PC-9 (cell line): ENCODE data around the gene ENTREP3. TPM values are rescaled to one million over a fixed set of nuclear protein-coding genes. Genes with fewer than 3 reads are reported as not detected.
"Not testable (repeated sequence)": the region's sequence is repeated elsewhere in the genome, so short reads cannot be mapped to it uniquely, and the experiment has no call there.

ENCODE experiments used
- BruUV-seq: library from RNA; stranded (reverse); fragments of 400-500 nt; replicated peaks from 2 replicates; lab custom pipeline; 2021; lab: Mats Ljungman, UMichigan
- CTCF ChIA-PET: fragments of 300-600 bp; sonication (Branson Sonifier 250); formaldehyde crosslinking; loops from one replicate; lab custom pipeline; 2022; ENCODE audit warnings: antibody characterized with exemption; lab: Charles Lee
- POLR2A ChIA-PET: fragments of 300-600 bp; sonication (Branson Sonifier 250); formaldehyde crosslinking; loops from one replicate; lab custom pipeline; 2022; ENCODE audit warnings: antibody characterized with exemption; ENCODE audit not compliant: unreplicated experiment; lab: Charles Lee
- DNase-seq, 2 experiments: peaks; one replicate each; pipeline versions ENCODE4 v3.0.0 to v3.0.0-alpha.2; 2015 to 2022; ENCODE audit warnings: mixed read lengths in 1 of 2
- H2AFZ ChIP-seq: fragments of 200-600 bp; sonication (generic); 2 replicates; pipeline ENCODE4 v1.8.1; 2017; ENCODE audit warnings: antibody characterized with exemption
- H3F3A ChIP-seq: fragments of 200-600 bp; sonication (generic); 2 replicates; pipeline ENCODE4 v1.8.1; 2017; ENCODE audit warnings: antibody characterized with exemption, mild to moderate bottlenecking, low read depth; ENCODE audit not compliant: insufficient read depth
- H3K27ac ChIP-seq: fragments of 200-600 bp; sonication (generic); 2 replicates; pipeline ENCODE4 v1.6.1; 2016; ENCODE audit warnings: mixed run types
- H3K27me3 ChIP-seq: fragments of 200-600 bp; sonication (generic); 2 replicates; pipeline ENCODE4 v1.6.1; 2016; ENCODE audit warnings: low read depth, mixed run types; ENCODE audit not compliant: insufficient read depth
- H3K36me3 ChIP-seq: fragments of 200-600 bp; sonication (generic); 2 replicates; pipeline ENCODE4 v1.6.1; 2016; ENCODE audit warnings: low read depth, mixed run types
- H3K4me1 ChIP-seq: fragments of 200-600 bp; sonication (generic); replicated peaks from 2 replicates; pipeline ENCODE4 v1.6.1; 2016; ENCODE audit warnings: mixed run types; ENCODE audit not compliant: insufficient read depth
- H3K4me2 ChIP-seq: fragments of 200-600 bp; sonication (generic); 2 replicates; pipeline ENCODE4 v1.6.1; 2017; ENCODE audit warnings: mixed run types
- H3K4me3 ChIP-seq: fragments of 200-600 bp; sonication (generic); 2 replicates; pipeline ENCODE4 v1.6.1; 2016; ENCODE audit warnings: mixed run types
- H3K79me2 ChIP-seq: fragments of 200-600 bp; sonication (generic); 2 replicates; pipeline ENCODE4 v1.6.1; 2017; ENCODE audit warnings: low read depth, mixed run types
- H3K9me2 ChIP-seq: fragments of 200-600 bp; sonication (generic); 2 replicates; pipeline ENCODE4 v1.8.1; 2017; ENCODE audit warnings: mild to moderate bottlenecking; ENCODE audit not compliant: insufficient read depth
- H3K9me3 ChIP-seq: fragments of 200-600 bp; sonication (generic); 2 replicates; pipeline ENCODE4 v1.8.1; 2016; ENCODE audit warnings: low read depth; ENCODE audit not compliant: insufficient read depth
- H4K20me1 ChIP-seq: fragments of 200-600 bp; sonication (generic); 2 replicates; pipeline ENCODE4 v1.8.1; 2017; ENCODE audit not compliant: insufficient read depth
- EZH2 ChIP-seq: fragments of 200-600 bp; sonication (generic); IDR thresholded peaks from 2 replicates; pipeline ENCODE4 v1.8.0; 2017; ENCODE audit warnings: antibody characterized with exemption, low read depth
- intact Hi-C: fragments of 100-400 bp; cut with micrococcal nuclease; formaldehyde crosslinking; loops from one replicate; pipeline ENCODE4 v1.10.0; 2022; ENCODE audit not compliant: unreplicated experiment
- total RNA-seq: library from RNA; stranded (reverse); gene quantifications from 2 replicates; pipeline ENCODE4 v1.2.3, GENCODE V29; 2021
- TF ChIP-seq, protein P1 (sequence below): fragments of 200-600 bp; sonication (generic); conservative IDR thresholded peaks from 2 replicates; pipeline ENCODE4 v1.6.1; 2017; ENCODE audit warnings: mixed run types, antibody characterized with exemption, mild to moderate bottlenecking, moderate library complexity

The ENTREP3 gene
- total RNA-seq, 1 experiment from 2014 or later = 56.9 TPM

DNA sequence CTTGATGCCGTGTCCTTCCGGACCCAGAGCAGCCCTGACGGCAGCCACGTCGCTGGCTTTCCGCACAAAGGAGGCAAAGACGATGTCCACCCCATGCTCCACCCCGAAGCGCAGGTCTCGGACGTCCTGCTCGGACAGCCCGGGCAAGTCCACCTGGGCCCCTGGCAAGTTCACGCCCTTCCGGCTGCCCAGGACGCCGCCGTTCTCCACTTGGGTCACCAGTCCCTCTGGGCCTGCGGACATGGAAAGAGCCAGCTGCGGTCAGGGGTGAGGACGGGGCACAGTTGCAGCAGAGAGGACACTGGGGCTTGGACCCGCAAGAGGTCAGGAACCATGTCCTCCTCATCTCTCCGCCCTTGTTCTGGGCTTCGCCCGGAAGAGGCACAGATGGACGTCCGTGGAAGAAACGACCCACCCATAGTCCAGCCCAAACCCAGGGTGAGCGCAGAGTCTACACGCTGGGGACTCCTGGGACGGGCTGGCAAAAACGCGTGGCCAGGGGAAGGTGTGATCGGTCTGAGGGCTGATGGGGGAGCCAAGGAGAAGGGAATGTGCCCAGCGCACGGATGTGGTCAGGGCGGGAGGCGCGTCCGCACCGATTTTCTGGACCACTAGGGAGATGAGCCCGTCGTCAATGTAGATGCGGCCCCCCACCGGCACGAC is 39.4 kb upstream of the ENTREP3 start:
- no peak for DNase-seq
- Histone ChIP-seq H3K4me3 (no peak overlapping the region), H3K9me3 (no peaks in the 10 kb centered on the region), H3K27me3 (no peaks in the 10 kb centered on the region), H3K27ac (no peak overlapping the region), H3K79me2 (no peaks in the 10 kb centered on the region), H4K20me1 (no peaks in the 10 kb centered on the region), H3F3A (no peaks in the 10 kb centered on the region), H2AFZ (no peak overlapping the region), H3K36me3 (no peaks in the 10 kb centered on the region), H3K4me1 (no peaks in the 10 kb centered on the region), H3K9me2 (no peaks in the 10 kb centered on the region), H3K4me2 (no peak overlapping the region)
- intact Hi-C loops = no loop called here
- POLR2A ChIA-PET = interaction anchor here (0.6 kb wide), 1 partner anchor 18 kb away, joined by 4 read pairs; no protein-coding TSS in a partner anchor
- no TSS peak for BruUV-seq
- TF ChIP-seq, protein P1, sequence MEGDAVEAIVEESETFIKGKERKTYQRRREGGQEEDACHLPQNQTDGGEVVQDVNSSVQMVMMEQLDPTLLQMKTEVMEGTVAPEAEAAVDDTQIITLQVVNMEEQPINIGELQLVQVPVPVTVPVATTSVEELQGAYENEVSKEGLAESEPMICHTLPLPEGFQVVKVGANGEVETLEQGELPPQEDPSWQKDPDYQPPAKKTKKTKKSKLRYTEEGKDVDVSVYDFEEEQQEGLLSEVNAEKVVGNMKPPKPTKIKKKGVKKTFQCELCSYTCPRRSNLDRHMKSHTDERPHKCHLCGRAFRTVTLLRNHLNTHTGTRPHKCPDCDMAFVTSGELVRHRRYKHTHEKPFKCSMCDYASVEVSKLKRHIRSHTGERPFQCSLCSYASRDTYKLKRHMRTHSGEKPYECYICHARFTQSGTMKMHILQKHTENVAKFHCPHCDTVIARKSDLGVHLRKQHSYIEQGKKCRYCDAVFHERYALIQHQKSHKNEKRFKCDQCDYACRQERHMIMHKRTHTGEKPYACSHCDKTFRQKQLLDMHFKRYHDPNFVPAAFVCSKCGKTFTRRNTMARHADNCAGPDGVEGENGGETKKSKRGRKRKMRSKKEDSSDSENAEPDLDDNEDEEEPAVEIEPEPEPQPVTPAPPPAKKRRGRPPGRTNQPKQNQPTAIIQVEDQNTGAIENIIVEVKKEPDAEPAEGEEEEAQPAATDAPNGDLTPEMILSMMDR = no peak
- TF ChIP-seq EZH2 = no peak
- CTCF ChIA-PET = no interaction called here

DNA sequence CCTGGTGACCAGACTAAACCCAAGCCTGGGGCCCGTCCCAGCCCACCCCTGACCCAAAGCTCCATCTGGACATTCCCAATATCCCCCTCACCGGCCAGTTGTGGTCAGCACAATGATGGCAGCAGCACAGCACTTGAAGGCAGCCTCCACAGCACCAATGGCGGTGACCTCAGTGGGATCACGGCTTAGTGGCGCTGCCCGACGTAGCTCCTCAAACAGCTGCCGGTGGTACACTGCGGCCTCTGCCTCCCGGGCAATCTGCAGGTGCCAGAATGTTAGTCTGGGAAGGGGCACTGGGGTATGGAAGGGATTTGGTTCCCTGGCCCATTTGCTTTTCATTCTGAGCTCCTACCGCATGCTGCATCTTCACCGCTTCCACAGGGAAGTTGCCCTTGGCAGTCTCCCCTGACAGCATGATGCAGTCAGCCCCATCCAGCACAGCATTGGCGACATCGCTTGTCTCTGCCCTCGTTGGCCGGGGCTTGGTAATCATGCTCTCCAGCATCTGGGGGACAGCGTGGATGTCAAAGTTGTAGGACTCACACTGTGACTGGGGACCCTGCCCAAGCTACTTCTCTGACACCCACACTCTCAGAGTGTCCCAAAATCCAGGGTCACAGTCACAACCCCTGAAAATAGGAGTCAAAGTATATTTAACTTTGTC is 37.9 kb upstream of the ENTREP3 start:
- H3K36me3 ChIP-seq = no peaks in the 10 kb centered on the region
- H3K4me1 ChIP-seq = no peaks in the 10 kb centered on the region
- no peaks in the 10 kb centered on the region for H3K27me3 ChIP-seq
- TF ChIP-seq, protein P1 = no peak
- TF ChIP-seq EZH2 = no peak
- H3K4me2 ChIP-seq = no peak overlapping the region
- H3F3A ChIP-seq = no peaks in the 10 kb centered on the region
- H3K9me3 ChIP-seq = no peaks in the 10 kb centered on the region
- intact Hi-C loops = no loop called here
- no peak for DNase-seq
- no peak overlapping the region for H2AFZ ChIP-seq
- ChIA-PET CTCF (no interaction called here), POLR2A (no interaction called here)
- no peaks in the 10 kb centered on the region for H3K79me2 ChIP-seq
- H3K27ac ChIP-seq = no peak overlapping the region
- H3K4me3 ChIP-seq = no peak overlapping the region
- no peaks in the 10 kb centered on the region for H3K9me2 ChIP-seq
- no TSS peak for BruUV-seq
- no peaks in the 10 kb centered on the region for H4K20me1 ChIP-seq

- CTCF ChIA-PET, H3K27me3 ChIP-seq, BruUV-seq: not testable (repeated sequence)
These were observed 35.7 kb upstream of the ENTREP3 start for GRCh38 chr1:155291006-155291405.

More at GRCh38 chr1:155291006-155291405, 35.7 kb upstream of the ENTREP3 start:
- H3K9me2 ChIP-seq, H3K4me1 ChIP-seq, H3K4me3 ChIP-seq, intact Hi-C loops, H3K27ac ChIP-seq, H3K4me2 ChIP-seq, H3F3A ChIP-seq, POLR2A ChIA-PET, DNase-seq, H3K36me3 ChIP-seq, H3K9me3 ChIP-seq, H2AFZ ChIP-seq, H3K79me2 ChIP-seq, H4K20me1 ChIP-seq: not testable (repeated sequence)
